B cell (primary cell): ENCODE measurements around the gene TAPBP. TPM values are rescaled to one million over a fixed set of nuclear protein-coding genes. Genes with fewer than 3 reads are reported as not detected.

Source experiments
- ATAC-seq: fragments of 200-7000 bp; cut with Tn5 transposase; one replicate; pipeline ENCODE4 v1.10.0; 2021; ENCODE audit warnings: low read depth, mild to moderate bottlenecking, moderate number of reproducible peaks, moderate library complexity
- CTCF ChIA-PET: fragments of 350-600 bp; sonication (Branson Sonifier 250); formaldehyde crosslinking; loops from one replicate; lab custom pipeline; 2021; ENCODE audit warnings: antibody characterized with exemption, inconsistent platforms; lab: Charles Lee
- POLR2A ChIA-PET: fragments of 350-600 bp; sonication (Branson Sonifier 250); formaldehyde crosslinking; loops from one replicate; lab custom pipeline; 2021; ENCODE audit warnings: antibody characterized with exemption; lab: Charles Lee
- DNase-seq: peaks from one replicate; pipeline ENCODE4 v3.0.0; 2013
- H2AFZ ChIP-seq: 2 replicates; pipeline ENCODE4 v1.6.1; 2012; ENCODE audit warnings: mild to moderate bottlenecking, low read depth, low read length; ENCODE audit not compliant: insufficient read depth, poor library complexity, severe bottlenecking
- H3K27ac ChIP-seq, 2 donors: 1 replicate in 1 of 2; 2 replicates in 1 of 2; pipeline ENCODE4 v1.5.1; 2012 to 2013; ENCODE audit warnings: low read length in 2 of 2, mild to moderate bottlenecking in 2 of 2, moderate library complexity in 1 of 2
- H3K27me3 ChIP-seq, 4 experiments: fragments of 200-600 bp in 1 of 4; sonication (generic) in 1 of 4; replicated peaks in 1 of 4; 1 replicate in 2 of 4; 2 replicates in 2 of 4; pipeline versions ENCODE4 v1.6.1 to v1.7.0; 2013 to 2016; ENCODE audit warnings: low read length in 3 of 4, mild to moderate bottlenecking in 2 of 4, mixed read lengths in 1 of 4, moderate library complexity in 1 of 4; ENCODE audit not compliant: insufficient read depth in 4 of 4, control insufficient read depth in 3 of 4; ENCODE audit errors: control extremely low read depth in 1 of 4
- H3K36me3 ChIP-seq, 2 experiments: replicated peaks in 1 of 2; 1 replicate in 1 of 2; 2 replicates in 1 of 2; pipeline versions ENCODE4 v1.6.1 to v1.7.1; 2013; ENCODE audit warnings: low read length in 1 of 2; ENCODE audit not compliant: insufficient read depth in 2 of 2, control insufficient read depth in 1 of 2; ENCODE audit errors: control extremely low read depth in 1 of 2, extremely low read depth in 1 of 2
- H3K4me1 ChIP-seq, 2 donors: fragments of 200-600 bp in 1 of 2; sonication (generic) in 1 of 2; 1 replicate in 1 of 2; 2 replicates in 1 of 2; pipeline versions ENCODE4 v1.5.1 to v1.6.1; 2013 to 2017; ENCODE audit warnings: low read length in 2 of 2; ENCODE audit not compliant: control insufficient read depth in 2 of 2, insufficient read depth in 2 of 2
- H3K4me2 ChIP-seq: replicated peaks from 2 replicates; pipeline ENCODE3; 2012; ENCODE audit warnings: mild to moderate bottlenecking, low read depth, low read length; ENCODE audit not compliant: poor library complexity, severe bottlenecking
- H3K4me3 ChIP-seq, 5 experiments: fragments of 200-600 bp in 1 of 5; sonication (generic) in 1 of 5; 1 replicate in 3 of 5; 2 replicates in 2 of 5; pipeline versions ENCODE4 v1.5.1 to v1.7.0; 2011 to 2016; ENCODE audit warnings: low read length in 4 of 5, mild to moderate bottlenecking in 4 of 5, low read depth in 2 of 5, control low read depth in 1 of 5, moderate library complexity in 1 of 5; ENCODE audit not compliant: insufficient read depth in 1 of 5; ENCODE audit errors: control extremely low read depth in 1 of 5, extremely low read depth in 1 of 5
- H3K79me2 ChIP-seq: fragments of 200-600 bp; sonication (generic); one replicate; pipeline ENCODE4 v1.6.0; 2016; ENCODE audit warnings: low read length; ENCODE audit not compliant: control insufficient read depth, insufficient read depth
- H3K9ac ChIP-seq: fragments of 200-600 bp; sonication (generic); 2 replicates; pipeline ENCODE4 v1.6.1; 2017; ENCODE audit warnings: mild to moderate bottlenecking, low read length, moderate library complexity
- H3K9me3 ChIP-seq, 3 donors: one replicate each; pipeline versions ENCODE4 v1.6.1 to v1.7.1; 2013; ENCODE audit warnings: low read length in 2 of 3; ENCODE audit not compliant: control insufficient read depth in 2 of 3, insufficient read depth in 1 of 3; ENCODE audit errors: control extremely low read depth in 1 of 3
- H4K20me1 ChIP-seq: 2 replicates; pipeline ENCODE4 v1.6.0; 2012; ENCODE audit warnings: mild to moderate bottlenecking, low read length; ENCODE audit not compliant: insufficient read depth, control insufficient read depth, poor library complexity, severe bottlenecking
- H3K27ac Mint-ChIP-seq: one replicate; pipeline ENCODE4 v1.8.0; 2021; ENCODE audit warnings: mixed read lengths
- H3K27me3 Mint-ChIP-seq: one replicate; pipeline ENCODE4 v1.8.0; 2021; ENCODE audit warnings: mixed read lengths
- H3K4me1 Mint-ChIP-seq: one replicate; pipeline ENCODE4 v1.8.0; 2021; ENCODE audit warnings: mixed read lengths
- H3K4me3 Mint-ChIP-seq: one replicate; pipeline ENCODE4 v1.8.0; 2021; ENCODE audit warnings: mixed read lengths
- H3K9me3 Mint-ChIP-seq: one replicate; pipeline ENCODE4 v1.8.0; 2022; ENCODE audit warnings: mixed read lengths; ENCODE audit not compliant: insufficient read depth
- CTCF ChIP-seq: fragments of 200-600 bp; IDR thresholded peaks from one replicate; pipeline ENCODE4 v1.8.0; 2022; ENCODE audit warnings: antibody characterized with exemption, mild to moderate bottlenecking
- EZH2 ChIP-seq: IDR thresholded peaks from 2 replicates; pipeline ENCODE4 v1.6.1; 2012; ENCODE audit warnings: borderline replicate concordance, low read depth, mild to moderate bottlenecking, moderate library complexity, low read length; ENCODE audit not compliant: insufficient read depth, poor library complexity, severe bottlenecking
- WGBS: methylation state at CpG from one replicate; pipeline ENCODE4 v1.1.5; 2013; ENCODE audit warnings: missing lambda C conversion rate; ENCODE audit not compliant: insufficient coverage; 5-methylcytosine and 5-hydroxymethylcytosine counted together
- intact Hi-C: fragments of 100-400 bp; cut with micrococcal nuclease; formaldehyde crosslinking; loops from one replicate; pipeline ENCODE4 v1.10.0; 2022
- polyA plus RNA-seq: library from polyadenylated mRNA; depleted of rRNA; stranded (reverse); fragments of >200 nt; gene quantifications from 2 replicates; pipeline ENCODE4 v1.2.3, GENCODE V29; 2012
- total RNA-seq, 2 donors: library from RNA; stranded (reverse); fragments of 120-200 nt in 1 of 2; gene quantifications; 1 replicate in 1 of 2; 2 replicates in 1 of 2; pipeline versions ENCODE4 v1.2.3 to v1.2.4, GENCODE V29; 2013 to 2022

TAPBP gene
- total and polyA plus RNA-seq, 2 donors (not counting 1 experiment from before 2014, with no cell fraction given): 302 to 310 TPM

GRCh38 chr6:33335916-33336315 lies 22.0 kb upstream of the TAPBP start:
- no peaks in the 10 kb centered on the region for H3K9me3 Mint-ChIP-seq

More at GRCh38 chr6:33335916-33336315, 22.0 kb upstream of the TAPBP start:
- no peak overlapping the region for H3K4me3 ChIP-seq
- Mint-ChIP-seq H3K4me1 (peaks cover 43% of the 10 kb centered on the region), H3K27ac (no peak overlapping the region), H3K27me3 (no peaks in the 10 kb centered on the region), H3K4me3 (no peak overlapping the region)
- TF ChIP-seq EZH2 (no peak), CTCF (no peak)
- peaks cover 7% of the 10 kb centered on the region for H3K79me2 ChIP-seq
- H2AFZ ChIP-seq: no peak overlapping the region
- H4K20me1 ChIP-seq: no peaks in the 10 kb centered on the region
- H3K27ac ChIP-seq: no peak overlapping the region
- no peaks in the 10 kb centered on the region for H3K27me3 ChIP-seq
- H3K9me3 ChIP-seq: no peaks in the 10 kb centered on the region
- no peaks in the 10 kb centered on the region for H3K36me3 ChIP-seq
- intact Hi-C loops: no loop called here
- ATAC-seq (no peak), DNase-seq (no peak)
- H3K4me2 ChIP-seq: no peak overlapping the region
- no peak overlapping the region for H3K9ac ChIP-seq
- POLR2A ChIA-PET: interaction anchor here (0.6 to 0.7 kb wide), 2 partner anchors 10 to 344 kb away, joined by 5 to 7 read pairs; no protein-coding TSS in a partner anchor
- H3K4me1 ChIP-seq: peaks cover 22 to 38% of the 10 kb centered on the region in 2 donors
- CTCF ChIA-PET: interaction anchor here (0.6 to 2.2 kb wide), 4 partner anchors 9 to 190 kb away, joined by 3 to 12 read pairs (median 3); partner anchors contain the start of genes RPS18, VPS52 and ZBTB22
- WGBS: 93% methylated on average over 3 of the region's 4 CpGs
